SK-N-SH (cell line): ENCODE measurements around the gene C17orf67. TPM values are rescaled to one million over a fixed set of nuclear protein-coding genes. Genes with fewer than 3 reads are reported as not detected.

ENCODE experiments used
- CTCF ChIA-PET: fragments of 300-600, 350-600 bp; formaldehyde crosslinking; extraction: SDS; loops from one replicate; lab custom pipeline; 2021; lab: Yijun Ruan, JAX
- POLR2A ChIA-PET: fragments of 350-600 bp; sonication (Branson Sonifier 250); formaldehyde crosslinking; extraction: SDS; loops from one replicate; lab custom pipeline; 2020; ENCODE audit warnings: antibody characterized with exemption, inconsistent platforms; lab: Yijun Ruan, JAX
- DNase-seq: peaks from one replicate; pipeline ENCODE4 v3.0.0; 2012
- H2AFZ ChIP-seq: fragments of 200-600 bp; sonication (generic); 2 replicates; pipeline ENCODE4 v1.8.1; 2016; ENCODE audit warnings: antibody characterized with exemption, mild to moderate bottlenecking, low read depth
- H3F3A ChIP-seq: fragments of 200-600 bp; sonication (generic); replicated peaks from 2 replicates; pipeline ENCODE3; 2016; ENCODE audit warnings: antibody characterized with exemption, mild to moderate bottlenecking; ENCODE audit not compliant: insufficient read depth
- H3K27ac ChIP-seq, 2 experiments: fragments of 200-500 bp in 1 of 2; fragments of 200-600 bp in 1 of 2; sonication (Bioruptor generic) in 1 of 2; sonication (generic), shearing (Covaris generic) in 1 of 2; 2 replicates each; pipeline versions ENCODE4 v1.5.1 to v1.6.1; 2014 to 2016; ENCODE audit warnings: low read depth in 2 of 2, inconsistent platforms in 1 of 2, low read length in 1 of 2, mild to moderate bottlenecking in 1 of 2, mixed read lengths in 1 of 2
- H3K27me3 ChIP-seq: fragments of 200-600 bp; sonication (generic), shearing (Covaris generic); 2 replicates; pipeline ENCODE4 v1.6.1; 2016; ENCODE audit warnings: mixed run types; ENCODE audit not compliant: insufficient read depth
- H3K36me3 ChIP-seq, 2 experiments: fragments of 200-500 bp in 1 of 2; fragments of 200-600 bp in 1 of 2; sonication (Bioruptor generic) in 1 of 2; sonication (generic) in 1 of 2; replicated peaks in 1 of 2; 2 replicates each; pipeline versions ENCODE3 to v1.5.1; 2014 to 2016; ENCODE audit warnings: low read length in 1 of 2, mild to moderate bottlenecking in 1 of 2; ENCODE audit not compliant: insufficient read depth in 2 of 2, control insufficient read depth in 1 of 2
- H3K4me1 ChIP-seq, 2 experiments: fragments of 200-500 bp in 1 of 2; fragments of 200-600 bp in 1 of 2; sonication (Bioruptor generic) in 1 of 2; sonication (generic), shearing (Covaris generic) in 1 of 2; 2 replicates each; pipeline versions ENCODE4 v1.5.1 to v1.6.1; 2014 to 2016; ENCODE audit warnings: low read depth in 1 of 2, low read length in 1 of 2, mixed run types in 1 of 2; ENCODE audit not compliant: insufficient read depth in 2 of 2, control insufficient read depth in 1 of 2
- H3K4me2 ChIP-seq: fragments of 200-600 bp; sonication (generic), shearing (Covaris generic); 2 replicates; pipeline ENCODE4 v1.6.1; 2017; ENCODE audit warnings: mixed run types
- H3K4me3 ChIP-seq, 2 experiments: fragments of 200-500 bp in 1 of 2; fragments of 200-600 bp in 1 of 2; sonication (Bioruptor generic) in 1 of 2; sonication (generic), shearing (Covaris generic) in 1 of 2; 2 replicates each; pipeline versions ENCODE4 v1.5.1 to v1.8.1; 2014 to 2016; ENCODE audit warnings: low read depth in 2 of 2, inconsistent platforms in 1 of 2, low read length in 1 of 2, mild to moderate bottlenecking in 1 of 2, mixed read lengths in 1 of 2, moderate library complexity in 1 of 2
- H3K79me2 ChIP-seq: fragments of 200-600 bp; sonication (generic); 2 replicates; pipeline ENCODE4 v1.8.1; 2017; ENCODE audit warnings: mild to moderate bottlenecking; ENCODE audit not compliant: insufficient read depth
- H3K9ac ChIP-seq: fragments of 200-600 bp; sonication (generic); 2 replicates; pipeline ENCODE4 v1.6.1; 2017; ENCODE audit warnings: mixed run types
- H3K9me2 ChIP-seq: fragments of 200-600 bp; sonication (generic); 2 replicates; pipeline ENCODE4 v1.6.1; 2017; ENCODE audit warnings: mixed run types
- H3K9me3 ChIP-seq: fragments of 200-600 bp; sonication (generic); 2 replicates; pipeline ENCODE4 v1.6.1; 2017; ENCODE audit warnings: mixed run types, mild to moderate bottlenecking, moderate library complexity
- H4K20me1 ChIP-seq: fragments of 200-600 bp; sonication (generic); 2 replicates; pipeline ENCODE4 v1.6.1; 2017; ENCODE audit warnings: mild to moderate bottlenecking, mixed run types; ENCODE audit not compliant: insufficient read depth
- CHD2 ChIP-seq: fragments of 150-350 bp; IDR thresholded peaks from 2 replicates; pipeline ENCODE4 v1.6.1; 2018; ENCODE audit warnings: low read length; ENCODE audit not compliant: partially characterized antibody
- EP300 ChIP-seq, 2 experiments: IDR thresholded peaks; 2 replicates each; pipeline versions ENCODE4 v1.4.0 to v1.6.1; 2012; ENCODE audit warnings: borderline replicate concordance in 1 of 2, low read depth in 1 of 2, low read length in 1 of 2
- FOXJ3 ChIP-seq: sonication (generic); formaldehyde crosslinking; IDR thresholded peaks from 2 replicates; pipeline ENCODE4 v1.5.1; 2020; ENCODE audit warnings: mild to moderate bottlenecking, missing genetic modification reagents
- MEF2A ChIP-seq: IDR thresholded peaks from 2 replicates; pipeline ENCODE4 v1.4.0; 2012; ENCODE audit warnings: low read depth, borderline replicate concordance
- NFIC ChIP-seq: IDR thresholded peaks from 2 replicates; pipeline ENCODE4 v1.4.0; 2012; ENCODE audit warnings: borderline replicate concordance
- POLR2AphosphoS5 ChIP-seq: IDR thresholded peaks from 2 replicates; pipeline ENCODE4 v1.6.1; 2012; ENCODE audit warnings: low read depth, low read length
- RFX5 ChIP-seq: IDR thresholded peaks from 2 replicates; pipeline ENCODE4 v1.6.1; 2012; ENCODE audit warnings: mild to moderate bottlenecking, improper control_type of control experiment, low read length
- RXRA ChIP-seq: IDR thresholded peaks from 2 replicates; pipeline ENCODE4 v1.4.0; 2012; ENCODE audit warnings: low read depth, mild to moderate bottlenecking, borderline replicate concordance
- SIN3A ChIP-seq: IDR thresholded peaks from 2 replicates; pipeline ENCODE4 v1.6.1; 2012; ENCODE audit warnings: low read depth, mild to moderate bottlenecking, low read length, moderate library complexity, borderline replicate concordance
- SMC3 ChIP-seq: IDR thresholded peaks from 2 replicates; pipeline ENCODE4 v1.6.1; 2012; ENCODE audit warnings: low read depth, low read length, improper control_type of control experiment
- TCF12 ChIP-seq: IDR thresholded peaks from 2 replicates; pipeline ENCODE4 v1.4.0; 2012
- WGBS: methylation state at CpG from one replicate; pipeline ENCODE4 v1.1.6; 2017; ENCODE audit warnings: low lambda C conversion rate; 5-methylcytosine and 5-hydroxymethylcytosine counted together
- polyA plus RNA-seq, 3 experiments: library from polyadenylated mRNA; depleted of rRNA; stranded (reverse); fragments of >200 nt; gene quantifications; 2 replicates each; pipeline ENCODE4 v1.2.3, GENCODE V29; 2012
- TF ChIP-seq, protein P1 (sequence below): IDR thresholded peaks from 2 replicates; pipeline ENCODE4 v1.4.0; 2012; ENCODE audit warnings: low read depth, borderline replicate concordance

The C17orf67 gene
- polyA plus RNA-seq, 1 of the 3 experiments (the other 2 are of a cell fraction): 1.7 TPM

DNA sequence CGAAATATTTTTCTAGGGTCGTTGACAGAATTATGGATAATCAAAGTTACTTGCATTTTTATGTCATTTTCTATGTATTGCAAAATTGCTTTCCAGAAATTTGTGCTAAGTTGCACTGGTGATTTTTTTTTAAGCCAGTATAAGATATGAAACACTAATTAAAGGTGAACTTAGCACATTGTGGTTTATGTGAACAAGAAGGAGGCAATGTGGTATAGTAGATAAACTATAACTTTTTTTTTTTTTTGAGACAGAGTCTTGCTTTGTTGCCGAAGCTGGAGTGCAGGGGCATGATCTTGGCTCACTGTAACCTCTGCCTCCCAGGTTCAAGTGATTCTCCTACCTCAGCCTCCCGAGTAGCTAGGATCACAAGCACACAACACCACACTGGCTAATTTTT is 13.4 kb upstream of the C17orf67 start:
- Histone ChIP-seq H2AFZ (no peak overlapping the region), H3K4me1 (peaks cover 3 to 7% of the 10 kb centered on the region in 2 experiments; a peak in 2 of 4 replicates), H3K4me3 (no peak overlapping the region), H3K9me3 (no peaks in the 10 kb centered on the region), H3K79me2 (no peaks in the 10 kb centered on the region), H3K27me3 (no peaks in the 10 kb centered on the region)
- DNase-seq: no peak
- POLR2A ChIA-PET: no interaction called here
- no peak for TF ChIP-seq CHD2
- TF ChIP-seq POLR2AphosphoS5: no peak
- no peak for TF ChIP-seq RXRA
- no peak for TF ChIP-seq TCF12
- TF ChIP-seq, all 33 proteins: peak for 0
- CTCF ChIA-PET: interaction anchor here (1.0 to 6.1 kb wide), 2 partner anchors 10 to 28 kb away, joined by 3 to 28 read pairs; no protein-coding TSS in a partner anchor
- Histone ChIP-seq H3K4me2 (no peak overlapping the region), H3K9ac (no peak overlapping the region), H3K27ac (no peak overlapping the region), H4K20me1 (no peaks in the 10 kb centered on the region), H3K36me3 (peaks cover 35 to 45% of the 10 kb centered on the region in 2 experiments), H3K9me2 (no peaks in the 10 kb centered on the region; the same call in 1 of the 2 replicates), H3F3A (peaks cover 3% of the 10 kb centered on the region)
- WGBS: 93% methylated on average over 4 of the region's 4 CpGs

DNA sequence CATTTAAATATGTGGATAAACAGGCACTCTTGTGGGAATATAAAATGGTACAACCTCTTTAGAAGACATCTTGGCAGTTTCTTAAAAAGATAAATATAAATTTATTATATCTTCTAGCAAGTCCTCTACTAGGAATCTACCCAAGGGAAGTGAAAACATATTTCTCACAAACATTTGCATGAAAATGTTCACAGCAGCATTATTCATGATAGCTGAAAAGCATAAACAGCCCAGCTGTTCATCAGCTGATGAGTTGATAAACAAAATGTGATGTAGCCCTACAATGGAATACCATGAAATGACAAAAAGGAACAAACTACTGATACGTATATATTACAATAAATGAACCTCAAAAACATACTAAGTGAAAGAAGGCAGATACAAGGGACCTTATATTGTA is 12.2 kb upstream of the C17orf67 start:
- ChIA-PET CTCF (interaction anchor here (1.0 to 4.0 kb wide), 4 partner anchors 11 to 38 kb away, joined by 3 to 16 read pairs (median 4); no protein-coding TSS in a partner anchor), POLR2A (no interaction called here)
- Histone ChIP-seq H3K4me3 (no peak overlapping the region), H3K4me2 (no peak overlapping the region), H3K79me2 (no peaks in the 10 kb centered on the region), H3K27me3 (no peaks in the 10 kb centered on the region), H3K27ac (no peak overlapping the region), H4K20me1 (no peaks in the 10 kb centered on the region), H3K9me3 (no peaks in the 10 kb centered on the region), H3K4me1 (peaks cover 3 to 7% of the 10 kb centered on the region in 2 experiments; a peak in 2 of 4 replicates), H3K9me2 (no peaks in the 10 kb centered on the region; the same call in 1 of the 2 replicates), H2AFZ (no peak overlapping the region), H3K9ac (no peak overlapping the region), H3F3A (peaks cover 3% of the 10 kb centered on the region), H3K36me3 (peaks cover 28 to 39% of the 10 kb centered on the region in 2 experiments)
- 100% methylated on average over 1 of the region's 1 CpG for WGBS
- DNase-seq: no peak
- TF ChIP-seq SIN3A (no peak), RFX5 (no peak), EP300 (IDR thresholded peaks at IDR 0.05; ENCODE audit: borderline replicate concordance in 1 of 2, low read depth in 1 of 2, low read length in 1 of 2) (no peak), SMC3 (no peak), NFIC (no peak), POLR2AphosphoS5 (no peak), MEF2A (no peak), FOXJ3 (CRISPR knock-in tag) (no peak)
- TF ChIP-seq, protein P1, sequence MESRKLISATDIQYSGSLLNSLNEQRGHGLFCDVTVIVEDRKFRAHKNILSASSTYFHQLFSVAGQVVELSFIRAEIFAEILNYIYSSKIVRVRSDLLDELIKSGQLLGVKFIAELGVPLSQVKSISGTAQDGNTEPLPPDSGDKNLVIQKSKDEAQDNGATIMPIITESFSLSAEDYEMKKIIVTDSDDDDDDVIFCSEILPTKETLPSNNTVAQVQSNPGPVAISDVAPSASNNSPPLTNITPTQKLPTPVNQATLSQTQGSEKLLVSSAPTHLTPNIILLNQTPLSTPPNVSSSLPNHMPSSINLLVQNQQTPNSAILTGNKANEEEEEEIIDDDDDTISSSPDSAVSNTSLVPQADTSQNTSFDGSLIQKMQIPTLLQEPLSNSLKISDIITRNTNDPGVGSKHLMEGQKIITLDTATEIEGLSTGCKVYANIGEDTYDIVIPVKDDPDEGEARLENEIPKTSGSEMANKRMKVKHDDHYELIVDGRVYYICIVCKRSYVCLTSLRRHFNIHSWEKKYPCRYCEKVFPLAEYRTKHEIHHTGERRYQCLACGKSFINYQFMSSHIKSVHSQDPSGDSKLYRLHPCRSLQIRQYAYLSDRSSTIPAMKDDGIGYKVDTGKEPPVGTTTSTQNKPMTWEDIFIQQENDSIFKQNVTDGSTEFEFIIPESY: no peak
